ENCODE data around the gene NKX1-2. TPM values are rescaled to one million over a fixed set of nuclear protein-coding genes. Genes with fewer than 3 reads are reported as not detected.

NKX1-2 gene
- under 1 TPM in 2 of 3 donors, not detected in 1; 0.33 to 0.73 TPM for total RNA-seq

- peaks cover 5 to 53% of the 10 kb centered on the region in 2 donors for H3K27me3 ChIP-seq
- H3K4me1 ChIP-seq: peaks cover 3% of the 10 kb centered on the region in 2 donors
- no peaks in the 10 kb centered on the region for H3K9me3 ChIP-seq
- intact Hi-C loops (cut with DNase I; ENCODE audit: low total_unique reads): loop anchor here (10.0 kb wide), 1 partner anchor 1055 kb away; no protein-coding TSS in a partner anchor
- H3K36me3 ChIP-seq: no peaks in the 10 kb centered on the region
- no peak for TF ChIP-seq CTCF (IDR thresholded peaks at IDR 0.05)
- TF ChIP-seq POLR2AphosphoS5 (IDR thresholded peaks at IDR 0.05): no peak
- TF ChIP-seq POLR2A (IDR thresholded peaks at IDR 0.05): no peak
- no peak within 1 kb of the TSS for H3K27ac ChIP-seq
- peak within 1 kb of the TSS in 2 of 3 donors; percentile 51 to 61 for H3K4me3 ChIP-seq
- no peak for DNase-seq (ENCODE audit: low spot score in 2 of 2)
Measured at GRCh38 chr10:124450012-124450782, at the start of gene NKX1-2. TSS of gene NKX1-2 (minus strand) at chr10:124450035. CDS start at chr10:124449943, 92 bp downstream.

GRCh38 chr10:124498056-124498455, 48.2 kb upstream of the NKX1-2 start:
- Histone ChIP-seq H3K36me3 (no peaks in the 10 kb centered on the region), H3K4me3 (no peak overlapping the region), H3K27me3 (no peaks in the 10 kb centered on the region), H3K4me1 (no peaks in the 10 kb centered on the region), H3K27ac (no peak overlapping the region), H3K9me3 (no peaks in the 10 kb centered on the region)
- intact Hi-C loops (cut with DNase I; ENCODE audit: low total_unique reads): no loop called here
- TF ChIP-seq CTCF (IDR thresholded peaks at IDR 0.05) (no peak), POLR2AphosphoS5 (IDR thresholded peaks at IDR 0.05) (no peak), POLR2A (IDR thresholded peaks at IDR 0.05) (no peak)
- no peak for DNase-seq (ENCODE audit: low spot score in 2 of 2)

GRCh38 chr10:124497196-124497881, 47.5 kb upstream of the NKX1-2 start:
- no peaks in the 10 kb centered on the region for H3K4me1 ChIP-seq
- H3K27ac ChIP-seq: no peak overlapping the region
- H3K4me3 ChIP-seq: no peak overlapping the region
- H3K36me3 ChIP-seq: no peaks in the 10 kb centered on the region
- no peak for DNase-seq (ENCODE audit: low spot score in 2 of 2)
- H3K27me3 ChIP-seq: no peaks in the 10 kb centered on the region
- intact Hi-C loops (cut with DNase I; ENCODE audit: low total_unique reads): no loop called here
- no peaks in the 10 kb centered on the region for H3K9me3 ChIP-seq
- TF ChIP-seq POLR2A (IDR thresholded peaks at IDR 0.05): no peak
- TF ChIP-seq POLR2AphosphoS5 (IDR thresholded peaks at IDR 0.05): no peak
- TF ChIP-seq CTCF (IDR thresholded peaks at IDR 0.05): no peak

- Histone ChIP-seq H3K4me1 (no peaks in the 10 kb centered on the region), H3K27me3 (no peaks in the 10 kb centered on the region), H3K36me3 (no peaks in the 10 kb centered on the region), H3K27ac (no peak overlapping the region), H3K4me3 (no peak overlapping the region), H3K9me3 (no peaks in the 10 kb centered on the region)
- TF ChIP-seq CTCF (IDR thresholded peaks at IDR 0.05) (no peak), POLR2A (IDR thresholded peaks at IDR 0.05) (no peak), POLR2AphosphoS5 (IDR thresholded peaks at IDR 0.05) (no peak)
- DNase-seq (ENCODE audit: low spot score in 2 of 2): no peak
- intact Hi-C loops (cut with DNase I; ENCODE audit: low total_unique reads): no loop called here
Measured at GRCh38 chr10:124496620-124497019, 46.8 kb upstream of the NKX1-2 start.

- Histone ChIP-seq H3K27ac (no peak overlapping the region), H3K36me3 (no peaks in the 10 kb centered on the region), H3K27me3 (no peaks in the 10 kb centered on the region), H3K4me1 (no peaks in the 10 kb centered on the region), H3K4me3 (no peak overlapping the region), H3K9me3 (no peaks in the 10 kb centered on the region)
- no peak for DNase-seq (ENCODE audit: low spot score in 2 of 2)
- TF ChIP-seq POLR2AphosphoS5 (IDR thresholded peaks at IDR 0.05) (no peak), CTCF (IDR thresholded peaks at IDR 0.05) (no peak), POLR2A (IDR thresholded peaks at IDR 0.05) (no peak)
- intact Hi-C loops (cut with DNase I; ENCODE audit: low total_unique reads): no loop called here
Measured at GRCh38 chr10:124496150-124496549, 46.3 kb upstream of the NKX1-2 start.

Measured in breast epithelium (tissue), 4 donors.